A673 (cell line): Measurements from ENCODE around the gene TRRAP.

Experiments
- EZH2 ChIP-seq: fragments of 200-600 bp; sonication (generic); IDR thresholded peaks from 2 replicates; pipeline ENCODE4 v1.6.1; 2017; ENCODE audit warnings: borderline replicate concordance, low read depth, mild to moderate bottlenecking, mixed read lengths, antibody characterized with exemption, low read length; ENCODE audit not compliant: poor library complexity, severe bottlenecking
- TF ChIP-seq, protein P1 (sequence below): fragments of 300-800, 200-600 bp; sonication (generic); conservative IDR thresholded peaks from 2 replicates; pipeline ENCODE4 v1.5.1; 2017; ENCODE audit warnings: low read depth, mild to moderate bottlenecking, antibody characterized with exemption, low read length, moderate library complexity, mixed read lengths

DNA sequence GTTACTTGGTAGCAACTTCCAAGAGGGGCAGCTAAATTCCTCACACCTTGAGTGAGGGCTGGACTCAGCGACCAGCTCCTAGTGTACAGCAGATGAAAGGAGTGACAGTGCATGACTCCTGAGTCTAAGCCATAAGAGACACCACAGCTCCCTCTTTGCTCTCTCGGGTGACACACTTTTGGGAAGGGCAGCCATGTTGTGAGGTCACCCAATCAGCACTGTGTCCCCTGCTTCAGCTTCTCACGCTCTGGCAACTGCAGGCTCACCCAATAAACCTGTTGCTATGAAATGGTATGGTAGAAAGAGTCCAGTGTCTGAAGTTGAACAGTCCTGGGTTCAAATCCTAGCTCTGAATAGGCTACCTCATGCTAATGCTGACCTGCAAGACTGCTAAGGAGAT, 29.4 kb upstream of the TRRAP start:
- TF ChIP-seq, protein P1, sequence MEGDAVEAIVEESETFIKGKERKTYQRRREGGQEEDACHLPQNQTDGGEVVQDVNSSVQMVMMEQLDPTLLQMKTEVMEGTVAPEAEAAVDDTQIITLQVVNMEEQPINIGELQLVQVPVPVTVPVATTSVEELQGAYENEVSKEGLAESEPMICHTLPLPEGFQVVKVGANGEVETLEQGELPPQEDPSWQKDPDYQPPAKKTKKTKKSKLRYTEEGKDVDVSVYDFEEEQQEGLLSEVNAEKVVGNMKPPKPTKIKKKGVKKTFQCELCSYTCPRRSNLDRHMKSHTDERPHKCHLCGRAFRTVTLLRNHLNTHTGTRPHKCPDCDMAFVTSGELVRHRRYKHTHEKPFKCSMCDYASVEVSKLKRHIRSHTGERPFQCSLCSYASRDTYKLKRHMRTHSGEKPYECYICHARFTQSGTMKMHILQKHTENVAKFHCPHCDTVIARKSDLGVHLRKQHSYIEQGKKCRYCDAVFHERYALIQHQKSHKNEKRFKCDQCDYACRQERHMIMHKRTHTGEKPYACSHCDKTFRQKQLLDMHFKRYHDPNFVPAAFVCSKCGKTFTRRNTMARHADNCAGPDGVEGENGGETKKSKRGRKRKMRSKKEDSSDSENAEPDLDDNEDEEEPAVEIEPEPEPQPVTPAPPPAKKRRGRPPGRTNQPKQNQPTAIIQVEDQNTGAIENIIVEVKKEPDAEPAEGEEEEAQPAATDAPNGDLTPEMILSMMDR = no peak
- TF ChIP-seq EZH2 = no peak
